ENCODE results near the gene NWD2. TPM values are rescaled to one million over a fixed set of nuclear protein-coding genes. Genes with fewer than 3 reads are reported as not detected.

The NWD2 gene
- total and polyA plus RNA-seq, 9 donors: under 0.01 to 0.29 (median 0.03) TPM; not detected in 2

- H3K9me3 ChIP-seq (replicated peaks; ENCODE audit: control insufficient read depth, low read depth, low read length): no peaks in the 10 kb centered on the region
- no peak overlapping the region for H3K4me3 ChIP-seq (ENCODE audit: low read length)
- no peak for DNase-seq
- H3K36me3 ChIP-seq (ENCODE audit: control insufficient read depth, insufficient read depth, low read length): no peaks in the 10 kb centered on the region
- WGBS (ENCODE audit: insufficient coverage): no CpG with 5 or more reads among the region's 1 CpG
- H3K27ac ChIP-seq (ENCODE audit: low read length): no peak overlapping the region
- no peaks in the 10 kb centered on the region for H3K27me3 ChIP-seq (ENCODE audit: control insufficient read depth, insufficient read depth, low read length)
- H3K4me1 ChIP-seq (ENCODE audit: control insufficient read depth, insufficient read depth, low read length): no peaks in the 10 kb centered on the region
Observed at GRCh38 chr4:37436546-37436945, 192.0 kb downstream of the NWD2 start.

GRCh38 chr4:37437163-37437562 lies 192.6 kb downstream of the NWD2 start:
- H3K9me3 ChIP-seq (replicated peaks; ENCODE audit: control insufficient read depth, low read depth, low read length): no peaks in the 10 kb centered on the region
- H3K4me3 ChIP-seq (ENCODE audit: low read length): no peak overlapping the region
- no peak for DNase-seq
- no CpG with 5 or more reads among the region's 4 CpGs for whole genome bisulfite sequencing (ENCODE audit: insufficient coverage)
- H3K4me1 ChIP-seq (ENCODE audit: control insufficient read depth, insufficient read depth, low read length): no peaks in the 10 kb centered on the region
- no peak overlapping the region for H3K27ac ChIP-seq (ENCODE audit: low read length)
- no peaks in the 10 kb centered on the region for H3K36me3 ChIP-seq (ENCODE audit: control insufficient read depth, insufficient read depth, low read length)
- H3K27me3 ChIP-seq (ENCODE audit: control insufficient read depth, insufficient read depth, low read length): no peaks in the 10 kb centered on the region

GRCh38 chr4:37438564-37439279 lies 194.2 kb downstream of the NWD2 start:
- Histone ChIP-seq H3K27me3 (ENCODE audit: control insufficient read depth, insufficient read depth, low read length) (no peaks in the 10 kb centered on the region), H3K4me3 (ENCODE audit: low read length) (no peak overlapping the region), H3K9me3 (replicated peaks; ENCODE audit: control insufficient read depth, low read depth, low read length) (no peaks in the 10 kb centered on the region), H3K4me1 (ENCODE audit: control insufficient read depth, insufficient read depth, low read length) (no peaks in the 10 kb centered on the region), H3K27ac (ENCODE audit: low read length) (no peak overlapping the region), H3K36me3 (ENCODE audit: control insufficient read depth, insufficient read depth, low read length) (no peaks in the 10 kb centered on the region)
- no CpG with 5 or more reads among the region's 8 CpGs for WGBS (ENCODE audit: insufficient coverage)
- DNase-seq: peak; percentile 22

GRCh38 chr4:37439809-37440474 lies 195.4 kb downstream of the NWD2 start:
- no peaks in the 10 kb centered on the region for H3K27me3 ChIP-seq (ENCODE audit: control insufficient read depth, insufficient read depth, low read length)
- H3K9me3 ChIP-seq (replicated peaks; ENCODE audit: control insufficient read depth, low read depth, low read length): no peaks in the 10 kb centered on the region
- H3K4me3 ChIP-seq (ENCODE audit: low read length): no peak overlapping the region

GRCh38 chr4:37440501-37440900 lies 196.0 kb downstream of the NWD2 start:
- H3K36me3 ChIP-seq (ENCODE audit: control insufficient read depth, insufficient read depth, low read length): no peaks in the 10 kb centered on the region
- no CpG with 5 or more reads among the region's 2 CpGs for WGBS (ENCODE audit: insufficient coverage)

More at GRCh38 chr4:37439809-37440474, 195.4 kb downstream of the NWD2 start:
- 78% methylated on average over 4 of the region's 5 CpGs for WGBS (ENCODE audit: insufficient coverage)
- no peaks in the 10 kb centered on the region for H3K4me1 ChIP-seq (ENCODE audit: control insufficient read depth, insufficient read depth, low read length)
- H3K27ac ChIP-seq (ENCODE audit: low read length): no peak overlapping the region
- no peak for DNase-seq
- no peaks in the 10 kb centered on the region for H3K36me3 ChIP-seq (ENCODE audit: control insufficient read depth, insufficient read depth, low read length)

GRCh38 chr4:37441231-37442061 lies 196.9 kb downstream of the NWD2 start:
- 83% methylated on average over 3 of the region's 9 CpGs for WGBS (ENCODE audit: insufficient coverage)

More at GRCh38 chr4:37440501-37440900, 196.0 kb downstream of the NWD2 start:
- Histone ChIP-seq H3K27ac (ENCODE audit: low read length) (no peak overlapping the region), H3K9me3 (replicated peaks; ENCODE audit: control insufficient read depth, low read depth, low read length) (no peaks in the 10 kb centered on the region), H3K27me3 (ENCODE audit: control insufficient read depth, insufficient read depth, low read length) (no peaks in the 10 kb centered on the region), H3K4me3 (ENCODE audit: low read length) (no peak overlapping the region), H3K4me1 (ENCODE audit: control insufficient read depth, insufficient read depth, low read length) (no peaks in the 10 kb centered on the region)
- DNase-seq: no peak

GRCh38 chr4:37442062-37442323 lies 197.4 kb downstream of the NWD2 start:
- WGBS (ENCODE audit: insufficient coverage): no CpG with 5 or more reads among the region's 1 CpG
- H3K27ac ChIP-seq (ENCODE audit: low read length): no peak overlapping the region
- no peaks in the 10 kb centered on the region for H3K36me3 ChIP-seq (ENCODE audit: control insufficient read depth, insufficient read depth, low read length)
- H3K27me3 ChIP-seq (ENCODE audit: control insufficient read depth, insufficient read depth, low read length): no peaks in the 10 kb centered on the region
- H3K9me3 ChIP-seq (replicated peaks; ENCODE audit: control insufficient read depth, low read depth, low read length): no peaks in the 10 kb centered on the region
- H3K4me1 ChIP-seq (ENCODE audit: control insufficient read depth, insufficient read depth, low read length): no peaks in the 10 kb centered on the region
- H3K4me3 ChIP-seq (ENCODE audit: low read length): no peak overlapping the region
- no peak for DNase-seq

More at GRCh38 chr4:37441231-37442061, 196.9 kb downstream of the NWD2 start:
- Histone ChIP-seq H3K27ac (ENCODE audit: low read length) (no peak overlapping the region), H3K9me3 (replicated peaks; ENCODE audit: control insufficient read depth, low read depth, low read length) (no peaks in the 10 kb centered on the region), H3K4me3 (ENCODE audit: low read length) (no peak overlapping the region), H3K27me3 (ENCODE audit: control insufficient read depth, insufficient read depth, low read length) (no peaks in the 10 kb centered on the region), H3K4me1 (ENCODE audit: control insufficient read depth, insufficient read depth, low read length) (no peaks in the 10 kb centered on the region), H3K36me3 (ENCODE audit: control insufficient read depth, insufficient read depth, low read length) (no peaks in the 10 kb centered on the region)
- DNase-seq: no peak

- no peak for DNase-seq
- Histone ChIP-seq H3K4me3 (ENCODE audit: low read length) (no peak overlapping the region), H3K27me3 (ENCODE audit: control insufficient read depth, insufficient read depth, low read length) (no peaks in the 10 kb centered on the region), H3K9me3 (replicated peaks; ENCODE audit: control insufficient read depth, low read depth, low read length) (no peaks in the 10 kb centered on the region), H3K4me1 (ENCODE audit: control insufficient read depth, insufficient read depth, low read length) (no peaks in the 10 kb centered on the region), H3K27ac (ENCODE audit: low read length) (no peak overlapping the region), H3K36me3 (ENCODE audit: control insufficient read depth, insufficient read depth, low read length) (no peaks in the 10 kb centered on the region)
- 83% methylated on average over 2 of the region's 4 CpGs for WGBS (ENCODE audit: insufficient coverage)
Observed at GRCh38 chr4:37443137-37443536, 198.6 kb downstream of the NWD2 start.

- 92% methylated on average over 7 of the region's 9 CpGs for WGBS (ENCODE audit: insufficient coverage)
- H3K36me3 ChIP-seq (ENCODE audit: control insufficient read depth, insufficient read depth, low read length): no peaks in the 10 kb centered on the region
- no peaks in the 10 kb centered on the region for H3K9me3 ChIP-seq (replicated peaks; ENCODE audit: control insufficient read depth, low read depth, low read length)
- no peak overlapping the region for H3K27ac ChIP-seq (ENCODE audit: low read length)
- H3K4me1 ChIP-seq (ENCODE audit: control insufficient read depth, insufficient read depth, low read length): no peaks in the 10 kb centered on the region
- no peaks in the 10 kb centered on the region for H3K27me3 ChIP-seq (ENCODE audit: control insufficient read depth, insufficient read depth, low read length)
- no peak overlapping the region for H3K4me3 ChIP-seq (ENCODE audit: low read length)
- DNase-seq: no peak
Observed at GRCh38 chr4:37445023-37445422, 200.5 kb downstream of the NWD2 start.

GRCh38 chr4:37446016-37446415 lies 201.5 kb downstream of the NWD2 start:
- Histone ChIP-seq H3K4me1 (ENCODE audit: control insufficient read depth, insufficient read depth, low read length) (no peaks in the 10 kb centered on the region), H3K9me3 (replicated peaks; ENCODE audit: control insufficient read depth, low read depth, low read length) (no peaks in the 10 kb centered on the region), H3K4me3 (ENCODE audit: low read length) (no peak overlapping the region), H3K36me3 (ENCODE audit: control insufficient read depth, insufficient read depth, low read length) (no peaks in the 10 kb centered on the region), H3K27me3 (ENCODE audit: control insufficient read depth, insufficient read depth, low read length) (peaks cover 2% of the 10 kb centered on the region), H3K27ac (ENCODE audit: low read length) (no peak overlapping the region)
- 95% methylated on average over 8 of the region's 8 CpGs for WGBS (ENCODE audit: insufficient coverage)
- no peak for DNase-seq
